ENCODE measurements around the gene IL7R. TPM values are rescaled to one million over a fixed set of nuclear protein-coding genes. Genes with fewer than 3 reads are reported as not detected.

IL7R gene
- total RNA-seq (2022; extraction: Qiagen RNA extraction): 0.31 to 0.46 TPM (median 0.41 TPM) in 5 replicates

DNA sequence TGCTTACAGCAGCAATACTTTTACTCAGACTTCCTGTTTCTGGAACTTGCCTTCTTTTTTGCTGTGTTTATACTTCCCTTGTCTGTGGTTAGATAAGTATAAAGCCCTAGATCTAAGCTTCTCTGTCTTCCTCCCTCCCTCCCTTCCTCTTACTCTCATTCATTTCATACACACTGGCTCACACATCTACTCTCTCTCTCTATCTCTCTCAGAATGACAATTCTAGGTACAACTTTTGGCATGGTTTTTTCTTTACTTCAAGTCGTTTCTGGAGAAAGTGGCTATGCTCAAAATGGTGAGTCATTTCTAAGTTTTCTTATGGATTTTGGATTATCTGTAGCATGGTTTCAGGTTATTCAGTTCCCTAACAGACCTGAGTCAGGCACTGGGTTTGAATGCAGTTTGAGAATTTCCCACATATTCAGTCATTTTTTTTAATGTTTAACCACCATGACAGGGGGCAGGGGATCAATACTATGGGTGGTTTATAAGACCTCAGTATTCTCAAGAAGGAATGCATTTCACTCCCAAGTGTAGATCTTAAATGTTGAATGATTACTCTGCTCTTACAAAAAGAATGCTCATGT, at the start of gene IL7R:
IL7R (plus strand) TSS at position 127 of the 587 bp plus-strand sequence; CDS start at position 214, 87 bp downstream.

Other genes starting within 250 kb of the IL7R start
- gene SPEF2, start 239.0 kb upstream of the IL7R start, total RNA-seq (2022; extraction: Qiagen RNA extraction): 1.8 to 2.5 TPM (median 2.3 TPM) in 5 replicates
- not detected in 5 replicates for gene CAPSL, start 81.7 kb downstream of the IL7R start, total RNA-seq (2022; extraction: Qiagen RNA extraction)
- gene UGT3A1, start 134.5 kb downstream of the IL7R start, total RNA-seq (2022; extraction: Qiagen RNA extraction): not detected in 5 replicates
- gene UGT3A2, start 210.0 kb downstream of the IL7R start, total RNA-seq (2022; extraction: Qiagen RNA extraction): not detected in 5 replicates

All from A549 treated with CORT108297 at 1 μM for 4 hours (cell line).